Myocyte (in vitro differentiated cells): ENCODE measurements around the gene MEGF11. TPM values are rescaled to one million over a fixed set of nuclear protein-coding genes. Genes with fewer than 3 reads are reported as not detected.

Experiments
- DNase-seq: peaks from one replicate; pipeline ENCODE4 v3.0.0-alpha.2; 2012; ENCODE audit warnings: low read depth
- total RNA-seq: library from RNA; depleted of rRNA; stranded (reverse); fragments of >200 nt; gene quantifications from 2 replicates; pipeline ENCODE4 v1.2.3, GENCODE V29; 2014

The MEGF11 gene
- total RNA-seq, 1 donor from 2014 or later, result not detected

GRCh38 chr15:66147440-66147839, 106.1 kb downstream of the MEGF11 start:
- DNase-seq, result no peak

- no peak for DNase-seq
Measured at GRCh38 chr15:66145726-66146182, 107.8 kb downstream of the MEGF11 start.

- peak; percentile 20 for DNase-seq
Measured at GRCh38 chr15:66144978-66145725, 108.4 kb downstream of the MEGF11 start.

- DNase-seq, result peak; percentile 9
Measured at GRCh38 chr15:66142285-66142684, 111.3 kb downstream of the MEGF11 start.

GRCh38 chr15:66139591-66140207, 113.9 kb downstream of the MEGF11 start:
- no peak for DNase-seq

GRCh38 chr15:66138892-66139590, 114.5 kb downstream of the MEGF11 start:
- DNase-seq, result no peak

- DNase-seq, result no peak
Measured at GRCh38 chr15:66138096-66138783, 115.3 kb downstream of the MEGF11 start.

- no peak for DNase-seq
Measured at GRCh38 chr15:66136948-66137347, 116.6 kb downstream of the MEGF11 start.

- DNase-seq, result no peak
Measured at GRCh38 chr15:66135664-66136063, 117.9 kb downstream of the MEGF11 start.

GRCh38 chr15:66134284-66134683, 119.3 kb downstream of the MEGF11 start:
- no peak for DNase-seq

GRCh38 chr15:66133247-66133885, 120.2 kb downstream of the MEGF11 start:
- no peak for DNase-seq

GRCh38 chr15:66132251-66132816, 121.2 kb downstream of the MEGF11 start:
- DNase-seq, result no peak

GRCh38 chr15:66131831-66132230, 121.7 kb downstream of the MEGF11 start:
- no peak for DNase-seq

GRCh38 chr15:66131200-66131599, 122.3 kb downstream of the MEGF11 start:
- no peak for DNase-seq

- DNase-seq, result no peak
Measured at GRCh38 chr15:66130496-66131034, 123.0 kb downstream of the MEGF11 start.

GRCh38 chr15:66129586-66129985, 124.0 kb downstream of the MEGF11 start:
- DNase-seq, result no peak

- no peak for DNase-seq
Measured at GRCh38 chr15:66128116-66128680, 125.4 kb downstream of the MEGF11 start.

- DNase-seq, result no peak
Measured at GRCh38 chr15:66126456-66126855, 127.1 kb downstream of the MEGF11 start.

- DNase-seq, result no peak
Measured at GRCh38 chr15:66126031-66126441, 127.5 kb downstream of the MEGF11 start.

GRCh38 chr15:66124651-66125050, 128.9 kb downstream of the MEGF11 start:
- no peak for DNase-seq
